ENCODE results near the gene ARHGAP22. TPM values are rescaled to one million over a fixed set of nuclear protein-coding genes. Genes with fewer than 3 reads are reported as not detected.
A peak's percentile ranks its signal among the peaks of the same experiment; 100 is the strongest.

ARHGAP22 gene
- total and polyA plus RNA-seq, 2 of the 4 experiments (the other 2 are of a cell fraction): 28.3 to 30.2 TPM

- no peak for DNase-seq
- H2BK15ac ChIP-seq (ENCODE audit: low read depth, low read length): no peak overlapping the region
- H2AFZ ChIP-seq (replicated peaks; ENCODE audit: low read length, poor library complexity): no peak overlapping the region
- H3K4me1 ChIP-seq (ENCODE audit: control insufficient read depth, insufficient read depth, low read length): peaks cover 23% of the 10 kb centered on the region
- H2BK5ac ChIP-seq (ENCODE audit: low read depth, low read length, poor library complexity, severe bottlenecking): no peak overlapping the region
- H3K36me3 ChIP-seq (ENCODE audit: control insufficient read depth, insufficient read depth, low read length): peaks cover 6% of the 10 kb centered on the region; the same call in 1 of the 2 replicates
- dilution Hi-C loops (cut with HindIII; ENCODE audit: low sequenced_read_pairs, unreplicated experiment): no loop called here
- TF ChIP-seq CHD1 (IDR thresholded peaks at IDR 0.05; ENCODE audit: low read depth, low read length) (no peak), SMC3 (IDR thresholded peaks at IDR 0.05; ENCODE audit: low read depth, low read length) (no peak), CEBPB (IDR thresholded peaks at IDR 0.05; ENCODE audit: low read depth, low read length) (no peak), FOS (IDR thresholded peaks at IDR 0.05; ENCODE audit: low read depth, low read length) (no peak), RFX5 (IDR thresholded peaks at IDR 0.05; ENCODE audit: low read depth, low read length) (no peak)
- TF ChIP-seq, protein P1, sequence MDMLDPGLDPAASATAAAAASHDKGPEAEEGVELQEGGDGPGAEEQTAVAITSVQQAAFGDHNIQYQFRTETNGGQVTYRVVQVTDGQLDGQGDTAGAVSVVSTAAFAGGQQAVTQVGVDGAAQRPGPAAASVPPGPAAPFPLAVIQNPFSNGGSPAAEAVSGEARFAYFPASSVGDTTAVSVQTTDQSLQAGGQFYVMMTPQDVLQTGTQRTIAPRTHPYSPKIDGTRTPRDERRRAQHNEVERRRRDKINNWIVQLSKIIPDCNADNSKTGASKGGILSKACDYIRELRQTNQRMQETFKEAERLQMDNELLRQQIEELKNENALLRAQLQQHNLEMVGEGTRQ (IDR thresholded peaks at IDR 0.05; ENCODE audit: low read depth, low read length): no peak
- H3K23ac ChIP-seq (ENCODE audit: low read depth, low read length): no peak overlapping the region
- H3K9ac ChIP-seq (ENCODE audit: low read depth, low read length): no peak overlapping the region
- no peak overlapping the region for H4K5ac ChIP-seq (ENCODE audit: low read depth, low read length)
- no peak overlapping the region for H3K14ac ChIP-seq (replicated peaks; ENCODE audit: low read depth, low read length)
- H3K9me3 ChIP-seq (ENCODE audit: control insufficient read depth, insufficient read depth, low read length): no peaks in the 10 kb centered on the region; the same call in 1 of the 2 replicates
- peaks cover 4% of the 10 kb centered on the region; the same call in 1 of the 2 replicates for H4K20me1 ChIP-seq (ENCODE audit: insufficient read depth, low read length)
- WGBS, 2 experiments (ENCODE audit: extremely low coverage in 2 of 2, insufficient read length in 1 of 2): 83% methylated on average over 8 of the region's 10 CpGs; no CpG with 5 or more reads in 1 of the 2 experiments
- BruUV-seq (replicated peaks): no TSS peak
- H3K18ac ChIP-seq (ENCODE audit: low read depth, low read length): no peak overlapping the region
- H3K27ac ChIP-seq (ENCODE audit: insufficient read depth, low read length): no peak overlapping the region
- in situ Hi-C loops (cut with MboI; ENCODE audit: low sequenced_read_pairs): no loop called here
- no peak overlapping the region for H3K4me2 ChIP-seq (ENCODE audit: low read depth, low read length)
- H3K4ac ChIP-seq (ENCODE audit: low read depth, low read length): no peak overlapping the region
- peak overlapping the region; percentile 31 for H2AK9ac ChIP-seq (replicated peaks; ENCODE audit: low read depth, low read length, poor library complexity)
- no peak overlapping the region for H4K91ac ChIP-seq (ENCODE audit: insufficient read depth, low read depth, low read length)
- intact Hi-C loops (cut with micrococcal nuclease): no loop called here
- ChIA-PET CTCF (no interaction called here), POLR2A (ENCODE audit: unreplicated experiment) (no interaction called here)
- H2BK120ac ChIP-seq (ENCODE audit: low read depth, low read length): no peak overlapping the region
- H4K8ac ChIP-seq (ENCODE audit: low read depth in 2 of 2, low read length in 2 of 2): no peak overlapping the region
- H3K79me1 ChIP-seq (ENCODE audit: low read depth in 1 of 2, low read length in 2 of 2): peaks cover 48 to 87% of the 10 kb centered on the region in 2 experiments
- H3K56ac ChIP-seq (ENCODE audit: extremely low read depth, insufficient read depth, low read length): no peak overlapping the region
- ATAC-seq (ENCODE audit: low read depth): no peak
- no peak overlapping the region for H2BK20ac ChIP-seq (ENCODE audit: low read depth, low read length)
- H2AK5ac ChIP-seq (ENCODE audit: low read depth, low read length): no peak overlapping the region
- H3K9me1 ChIP-seq (ENCODE audit: insufficient read depth, low read length): peaks cover 34% of the 10 kb centered on the region
- H3K4me3 ChIP-seq (ENCODE audit: insufficient read depth, low read depth, low read length): no peak overlapping the region
- no peaks in the 10 kb centered on the region for H3K27me3 ChIP-seq (ENCODE audit: control insufficient read depth, insufficient read depth, low read length)
Observed at GRCh38 chr10:48582970-48583369, 21.9 kb downstream of the ARHGAP22 start.

Data from IMR-90 (cell line).